ENCODE measurements around the gene CDC40.

DNA sequence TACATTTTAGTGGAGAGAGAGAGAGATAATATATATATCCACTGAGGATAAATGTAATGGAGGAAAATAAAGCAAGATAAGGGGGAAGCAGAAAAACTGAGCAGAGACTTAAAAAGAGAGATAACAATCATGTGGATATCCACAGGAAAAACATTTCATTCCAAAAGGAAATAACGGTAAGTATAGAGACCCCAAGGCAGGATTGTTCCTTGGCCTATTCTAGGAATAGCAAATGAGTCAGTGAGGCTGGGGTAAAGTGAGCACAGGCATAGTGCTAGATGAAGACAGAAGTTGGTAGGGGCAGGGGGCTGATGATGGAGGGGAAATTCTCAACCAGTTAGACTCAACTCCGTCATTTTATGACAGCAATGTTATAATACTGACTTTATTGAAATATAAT, 11.2 kb downstream of the CDC40 start:
- TF ChIP-seq, protein P1, sequence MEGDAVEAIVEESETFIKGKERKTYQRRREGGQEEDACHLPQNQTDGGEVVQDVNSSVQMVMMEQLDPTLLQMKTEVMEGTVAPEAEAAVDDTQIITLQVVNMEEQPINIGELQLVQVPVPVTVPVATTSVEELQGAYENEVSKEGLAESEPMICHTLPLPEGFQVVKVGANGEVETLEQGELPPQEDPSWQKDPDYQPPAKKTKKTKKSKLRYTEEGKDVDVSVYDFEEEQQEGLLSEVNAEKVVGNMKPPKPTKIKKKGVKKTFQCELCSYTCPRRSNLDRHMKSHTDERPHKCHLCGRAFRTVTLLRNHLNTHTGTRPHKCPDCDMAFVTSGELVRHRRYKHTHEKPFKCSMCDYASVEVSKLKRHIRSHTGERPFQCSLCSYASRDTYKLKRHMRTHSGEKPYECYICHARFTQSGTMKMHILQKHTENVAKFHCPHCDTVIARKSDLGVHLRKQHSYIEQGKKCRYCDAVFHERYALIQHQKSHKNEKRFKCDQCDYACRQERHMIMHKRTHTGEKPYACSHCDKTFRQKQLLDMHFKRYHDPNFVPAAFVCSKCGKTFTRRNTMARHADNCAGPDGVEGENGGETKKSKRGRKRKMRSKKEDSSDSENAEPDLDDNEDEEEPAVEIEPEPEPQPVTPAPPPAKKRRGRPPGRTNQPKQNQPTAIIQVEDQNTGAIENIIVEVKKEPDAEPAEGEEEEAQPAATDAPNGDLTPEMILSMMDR (IDR thresholded peaks at IDR 0.05): no peak
- TF ChIP-seq POLR2A (IDR thresholded peaks at IDR 0.05): no peak
- TF ChIP-seq EP300 (IDR thresholded peaks at IDR 0.05): no peak

All from tibial nerve (tissue), 4 donors.